Activated CD8-positive, alpha-beta memory T cell treated with anti-CD3 and anti-CD28 coated beads for 36 hours (primary cell): ENCODE measurements around the gene RHOBTB1. TPM values are rescaled to one million over a fixed set of nuclear protein-coding genes. Genes with fewer than 3 reads are reported as not detected.
"Not testable (repeated sequence)": the region's sequence is repeated elsewhere in the genome, so short reads cannot be mapped to it uniquely, and the experiment has no call there.

Experiments
- CTCF ChIA-PET: fragments of 350-600 bp; sonication (Branson Sonifier 250); formaldehyde crosslinking; loops from one replicate; lab custom pipeline; 2021; ENCODE audit warnings: antibody characterized with exemption; lab: Charles Lee
- POLR2A ChIA-PET: fragments of 350-600 bp; sonication (Branson Sonifier 250); formaldehyde crosslinking; loops from one replicate; lab custom pipeline; 2021; ENCODE audit warnings: antibody characterized with exemption; lab: Charles Lee
- total RNA-seq, 2 experiments: library from RNA; stranded (reverse); gene quantifications; one replicate each; pipeline ENCODE4 v1.2.3, GENCODE V29; 2021

Gene RHOBTB1
- total RNA-seq, 2 experiments from 2014 or later = not detected

DNA sequence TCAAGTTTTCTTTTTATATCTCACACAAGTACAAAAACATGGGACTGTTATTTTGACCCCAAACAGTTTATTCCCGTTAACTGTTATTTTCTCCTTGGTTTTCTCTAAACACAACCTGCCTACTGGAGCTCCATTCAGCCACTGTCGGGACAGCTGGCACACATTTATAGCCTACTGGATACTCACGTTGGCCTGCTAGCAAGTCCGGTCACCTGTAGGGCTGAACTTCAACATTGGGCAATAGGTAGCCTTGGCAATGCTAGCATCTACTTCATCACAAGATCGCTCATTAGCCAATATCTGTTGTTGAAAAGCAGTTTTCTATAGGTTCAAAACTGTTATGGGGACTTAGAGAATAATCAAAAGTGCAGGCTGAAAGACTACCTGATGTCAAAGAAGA is 32.3 kb downstream of the RHOBTB1 start:
- CTCF ChIA-PET = no interaction called here
- POLR2A ChIA-PET = no interaction called here

DNA sequence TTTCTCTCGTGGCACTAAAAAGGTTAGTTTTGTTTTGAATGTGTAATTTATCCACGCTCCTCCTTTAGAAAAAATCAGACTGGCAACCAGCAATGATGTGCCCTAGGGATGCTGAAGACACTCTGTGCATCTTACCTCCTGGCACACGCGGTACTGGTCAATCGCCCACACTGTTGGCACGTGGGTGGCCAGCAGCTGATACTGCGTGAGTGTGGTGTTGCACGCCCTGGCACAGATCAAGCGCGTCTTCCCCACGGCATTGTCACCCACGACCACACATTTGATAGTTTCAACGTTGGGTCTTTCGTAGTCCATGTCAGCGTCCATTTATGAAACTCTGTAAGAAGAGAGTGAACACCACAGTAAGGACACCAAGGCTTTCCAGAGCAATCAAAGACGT is 32.8 kb downstream of the RHOBTB1 start:
- ChIA-PET CTCF (no interaction called here), POLR2A (no interaction called here)

DNA sequence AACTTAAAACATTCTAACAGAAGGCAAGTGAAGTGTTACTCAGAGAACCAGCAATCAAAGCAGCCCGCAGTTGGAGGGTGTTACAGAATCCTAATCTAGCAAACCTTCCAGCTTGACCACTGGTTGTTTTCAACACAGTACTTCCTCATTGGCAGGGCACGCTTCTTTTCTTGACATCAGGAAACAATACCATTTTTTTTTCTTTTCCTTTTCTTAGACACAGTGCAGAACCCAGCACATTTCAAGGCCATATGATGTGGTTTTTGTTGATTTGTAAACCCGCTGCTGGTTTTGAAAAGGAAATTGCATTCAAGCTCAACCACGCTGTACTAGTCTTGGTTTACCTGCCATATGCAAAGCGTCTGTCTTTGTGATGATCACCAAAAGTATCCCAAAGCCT is 33.4 kb downstream of the RHOBTB1 start:
- CTCF ChIA-PET = no interaction called here

DNA sequence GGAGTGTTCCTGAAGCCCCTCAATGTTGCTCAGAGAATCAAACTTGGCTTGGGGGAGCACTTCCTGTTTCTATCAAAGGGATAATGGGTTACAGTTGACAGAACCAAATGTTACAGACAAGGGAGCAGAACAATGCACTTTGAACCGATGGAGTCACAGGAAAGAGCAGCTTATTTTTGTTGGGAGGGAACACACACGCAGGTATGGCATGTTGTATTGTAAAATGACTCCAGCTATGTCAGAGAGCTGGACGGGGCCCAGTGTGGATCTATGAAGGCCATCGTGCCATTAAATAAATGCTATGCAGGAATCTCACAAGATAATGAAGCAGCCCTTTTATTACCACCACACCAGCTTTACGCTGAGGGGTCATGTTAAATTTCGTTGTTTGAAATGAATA is 35.1 kb downstream of the RHOBTB1 start:
- ChIA-PET CTCF (no interaction called here), POLR2A (no interaction called here)

More for the DNA sequence above, 33.4 kb downstream of the RHOBTB1 start:
- POLR2A ChIA-PET = no interaction called here

DNA sequence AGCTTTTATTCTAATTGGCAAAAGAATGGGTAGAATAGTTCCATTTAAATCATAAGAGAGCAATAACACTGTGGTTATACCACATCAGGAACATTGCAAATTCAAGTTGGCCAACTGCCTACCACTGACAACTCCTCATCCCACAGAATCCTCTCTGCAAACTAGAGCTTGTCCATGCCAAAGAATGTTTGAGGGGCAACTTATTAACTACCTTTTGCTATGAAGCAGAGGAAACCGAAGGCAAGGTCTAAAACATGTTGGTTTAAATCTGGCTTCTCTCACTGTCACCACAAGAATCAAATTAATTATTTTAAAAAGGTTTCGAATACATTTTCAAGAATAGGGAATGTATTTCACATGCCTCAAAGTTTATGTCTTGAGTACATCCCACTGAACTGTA is 36.0 kb downstream of the RHOBTB1 start:
- ChIA-PET CTCF (no interaction called here), POLR2A (no interaction called here)

DNA sequence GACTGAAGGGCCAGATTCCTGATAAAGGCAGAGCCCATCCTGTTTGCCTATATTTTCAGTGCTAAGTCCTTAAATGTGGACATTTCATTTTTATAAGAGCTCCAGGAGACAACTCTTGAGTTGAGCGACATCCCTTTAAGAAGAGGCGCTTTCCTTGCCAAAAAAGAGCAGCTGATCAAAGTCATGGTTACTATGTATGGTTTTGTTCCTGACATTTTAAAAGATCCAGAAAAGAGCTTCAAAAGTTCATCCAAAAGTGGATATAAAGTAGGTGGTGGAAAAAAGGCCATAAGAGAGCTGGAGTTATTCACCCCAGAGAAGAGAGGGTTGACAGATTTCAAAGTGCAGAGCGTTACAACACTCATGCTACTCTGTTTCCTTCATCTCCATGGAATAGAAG is 36.7 kb downstream of the RHOBTB1 start:
- ChIA-PET CTCF (no interaction called here), POLR2A (no interaction called here)

DNA sequence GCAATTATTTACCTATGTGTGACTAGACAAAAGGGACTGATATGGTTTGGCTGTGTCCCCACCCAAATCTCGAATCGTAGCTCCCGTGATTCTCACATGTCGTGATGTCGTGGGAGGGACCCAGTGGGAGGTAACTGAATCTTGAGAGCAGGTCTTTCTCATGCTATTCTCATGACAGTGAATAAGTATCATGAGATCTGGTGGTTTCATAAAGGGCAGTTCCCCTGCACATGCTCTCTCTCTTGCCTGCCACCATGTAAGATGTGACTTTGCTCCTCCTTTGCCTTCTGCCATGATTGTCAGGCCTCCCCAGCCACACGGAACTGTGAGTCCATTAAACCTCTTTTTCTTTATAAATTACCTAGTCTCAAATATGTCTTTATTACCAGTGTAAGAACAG is 37.2 kb downstream of the RHOBTB1 start:
- POLR2A ChIA-PET, CTCF ChIA-PET: not testable (repeated sequence)

DNA sequence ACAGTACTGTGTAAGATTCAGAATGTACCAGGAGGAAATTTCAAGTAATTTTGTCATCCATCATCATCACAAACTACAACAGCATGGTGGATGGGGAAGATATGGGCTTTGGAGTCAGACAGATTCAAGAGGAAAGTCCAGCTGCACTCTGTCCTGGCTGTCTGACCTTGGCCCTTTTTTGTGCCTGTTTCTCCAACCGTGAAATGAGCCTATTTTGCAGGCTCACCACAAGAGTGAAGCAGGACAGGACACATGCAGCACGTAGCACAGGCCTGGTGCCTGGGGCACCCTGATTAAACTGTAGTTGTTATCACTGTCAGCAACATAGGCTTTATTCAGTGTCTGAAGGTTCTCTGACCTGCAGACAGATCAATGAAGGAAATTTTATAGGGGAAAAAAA is 37.6 kb downstream of the RHOBTB1 start:
- CTCF ChIA-PET = no interaction called here
- POLR2A ChIA-PET = no interaction called here

DNA sequence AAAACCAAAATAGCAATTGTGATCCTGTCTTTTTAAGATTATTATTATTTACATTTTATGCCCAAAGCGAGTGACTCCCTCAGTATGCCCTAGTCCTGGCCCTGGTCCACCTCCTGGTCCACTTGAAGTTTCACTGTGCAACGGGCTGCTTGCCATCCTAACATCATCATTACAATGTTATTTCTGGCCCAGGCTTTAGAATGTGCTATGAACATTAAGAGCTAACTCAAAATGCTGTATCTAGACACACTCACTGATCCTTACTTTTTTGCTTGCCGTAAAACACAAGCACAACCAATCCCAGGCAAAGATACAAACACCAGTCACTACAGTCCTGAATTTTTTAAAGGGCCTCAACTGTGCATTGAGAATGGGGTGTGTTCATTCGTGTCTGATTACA is 38.4 kb downstream of the RHOBTB1 start:
- ChIA-PET CTCF (no interaction called here), POLR2A (no interaction called here)

DNA sequence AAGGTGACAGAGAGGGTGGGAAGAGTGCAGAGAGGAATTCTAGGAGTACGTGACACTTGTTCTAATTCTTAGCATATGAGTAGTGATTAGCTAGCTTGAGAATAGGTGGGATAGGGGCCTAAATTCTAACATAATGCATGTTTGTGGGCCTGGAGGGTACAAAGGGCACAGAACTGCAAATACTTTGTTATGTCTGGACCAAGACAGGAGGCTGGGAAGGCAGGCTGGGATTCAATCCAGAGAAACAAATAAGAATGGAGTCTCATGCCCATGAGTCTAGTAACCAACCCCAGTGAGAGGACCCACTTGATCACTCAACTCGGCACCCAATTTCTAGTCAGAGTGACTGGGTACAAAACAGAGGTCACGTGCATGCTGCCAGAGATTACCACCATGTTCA is 40.9 kb downstream of the RHOBTB1 start:
- POLR2A ChIA-PET = no interaction called here
- CTCF ChIA-PET = no interaction called here

DNA sequence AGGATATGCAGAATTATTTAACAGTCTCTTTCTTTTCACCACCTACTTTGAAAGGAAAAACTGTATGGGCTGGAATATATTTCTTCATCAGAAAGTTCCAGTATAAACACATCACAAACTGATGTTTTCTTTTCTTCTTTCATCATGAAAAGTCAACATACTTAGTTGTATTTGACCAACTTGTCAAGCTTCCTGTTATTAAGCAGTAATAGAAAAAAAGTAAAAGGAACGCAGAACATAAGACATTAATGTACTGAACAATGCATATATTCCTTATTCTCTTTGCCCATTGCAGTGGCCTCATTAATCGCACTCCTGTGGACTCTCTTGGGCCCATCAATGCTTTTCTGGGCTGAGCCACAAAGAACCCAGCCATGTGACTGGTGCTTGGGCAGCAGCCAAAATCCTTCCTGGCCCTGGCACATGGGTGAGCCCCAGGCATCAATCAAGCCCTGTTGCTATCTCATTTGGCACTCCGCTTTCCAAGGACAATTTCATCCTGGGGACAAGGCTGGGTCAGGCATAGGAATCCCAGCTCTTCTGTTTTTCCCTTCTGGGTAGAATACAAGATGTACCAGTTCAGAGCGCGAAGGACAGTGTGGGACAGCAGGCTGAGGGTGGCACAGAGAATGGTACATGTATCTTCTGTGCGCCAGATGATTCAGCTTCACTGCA is 42.3 kb downstream of the RHOBTB1 start:
- ChIA-PET CTCF (no interaction called here), POLR2A (no interaction called here)

DNA sequence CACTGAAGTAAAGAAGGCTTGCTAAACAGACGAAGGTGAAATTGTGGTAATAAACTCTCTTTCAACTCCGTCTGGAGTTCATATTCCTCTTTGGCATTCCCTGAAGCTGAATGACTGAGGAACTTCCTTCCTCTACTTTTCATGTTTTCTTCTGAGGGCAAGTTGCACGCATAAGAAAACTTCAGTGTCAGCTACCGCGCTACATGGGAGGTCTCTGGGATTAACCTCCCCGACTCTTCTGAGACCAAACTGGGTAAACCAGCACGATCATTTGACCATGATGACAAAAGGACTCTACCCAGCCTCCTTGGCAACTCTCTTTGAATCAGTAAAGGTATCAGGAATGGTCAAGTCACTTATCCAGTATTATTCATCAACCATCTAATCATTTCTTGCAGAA is 44.7 kb downstream of the RHOBTB1 start:
- ChIA-PET POLR2A (no interaction called here), CTCF (no interaction called here)

DNA sequence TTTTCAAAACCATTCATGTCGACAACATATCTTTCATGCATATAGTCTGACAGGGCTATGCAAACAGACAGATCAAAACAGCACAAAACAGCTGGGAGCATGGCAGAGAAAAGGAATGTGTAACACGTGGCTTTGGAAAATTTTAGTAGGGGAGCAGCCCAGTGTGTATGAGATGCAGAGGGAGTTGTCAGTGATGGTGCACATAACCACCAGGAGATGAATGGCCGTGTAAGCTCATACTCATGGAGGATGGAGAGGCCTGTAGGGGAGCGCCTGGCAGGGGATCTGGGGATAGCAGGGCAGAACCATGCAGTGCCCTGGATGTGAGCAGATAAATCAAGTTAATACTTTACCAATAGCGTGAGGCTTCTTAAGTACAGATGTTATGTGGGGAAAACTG is 45.7 kb downstream of the RHOBTB1 start:
- POLR2A ChIA-PET = no interaction called here
- CTCF ChIA-PET = interaction anchor here (0.6 kb wide), 1 partner anchor 51 kb away, joined by 4 read pairs; no protein-coding TSS in a partner anchor

DNA sequence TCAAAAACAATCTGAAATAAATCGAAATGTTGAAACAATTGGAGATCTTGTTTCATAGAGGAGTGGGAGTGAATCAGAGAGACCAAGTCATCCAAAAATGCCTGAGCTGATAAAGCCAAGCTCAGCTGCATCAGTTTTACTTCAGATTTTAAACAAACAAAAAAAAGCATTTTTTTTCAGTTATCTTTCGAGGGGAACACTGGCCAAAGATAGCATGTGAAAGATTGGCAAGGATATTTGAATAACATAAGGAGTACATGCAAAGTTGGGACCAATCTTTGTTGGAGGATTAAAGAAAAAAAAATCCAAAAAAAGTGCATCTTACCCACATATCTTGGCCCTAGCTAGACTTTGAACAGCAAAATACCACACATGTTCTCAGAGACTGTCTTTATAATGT is 47.2 kb downstream of the RHOBTB1 start:
- ChIA-PET POLR2A (no interaction called here), CTCF (no interaction called here)

DNA sequence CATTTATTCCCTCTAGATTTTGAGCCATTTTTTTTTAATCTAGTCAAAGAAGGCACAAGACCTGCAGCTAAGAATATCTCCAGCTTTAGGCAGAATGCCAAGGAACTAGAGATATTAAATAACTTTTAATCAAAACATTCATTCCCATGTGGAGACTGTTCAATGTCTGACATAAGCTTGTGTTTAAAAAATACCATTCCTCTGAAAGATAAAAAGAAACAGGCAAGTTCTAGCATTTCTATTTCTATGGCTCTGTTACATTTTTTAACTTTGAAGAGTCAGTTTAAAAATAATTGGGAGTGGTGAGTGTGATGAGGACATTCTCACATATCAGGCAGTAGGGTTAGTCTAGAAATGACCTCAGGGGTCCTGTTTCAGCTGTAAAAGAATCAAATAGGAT is 48.0 kb downstream of the RHOBTB1 start:
- POLR2A ChIA-PET = no interaction called here
- CTCF ChIA-PET = interaction anchor here (0.6 kb wide), 1 partner anchor 16 kb away, joined by 5 read pairs; no protein-coding TSS in a partner anchor

DNA sequence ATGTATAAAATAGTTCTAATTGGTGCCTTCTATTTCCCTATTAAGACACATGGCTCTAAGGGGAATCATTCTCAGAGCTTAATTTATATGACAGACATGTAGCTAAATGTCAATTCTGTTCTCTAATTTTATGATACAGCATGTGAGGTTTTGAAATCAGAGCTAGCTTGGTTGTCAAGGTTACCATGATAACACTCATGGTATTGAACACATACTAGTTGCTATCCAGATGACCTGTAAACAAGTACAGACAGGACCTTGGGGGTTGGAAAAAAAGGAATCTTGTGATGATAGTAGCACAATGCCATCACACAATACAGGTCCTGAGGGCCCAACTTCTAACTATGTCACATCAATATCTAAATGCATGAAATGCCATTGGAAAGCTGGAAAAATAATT is 49.2 kb downstream of the RHOBTB1 start:
- CTCF ChIA-PET = no interaction called here
- POLR2A ChIA-PET = no interaction called here

DNA sequence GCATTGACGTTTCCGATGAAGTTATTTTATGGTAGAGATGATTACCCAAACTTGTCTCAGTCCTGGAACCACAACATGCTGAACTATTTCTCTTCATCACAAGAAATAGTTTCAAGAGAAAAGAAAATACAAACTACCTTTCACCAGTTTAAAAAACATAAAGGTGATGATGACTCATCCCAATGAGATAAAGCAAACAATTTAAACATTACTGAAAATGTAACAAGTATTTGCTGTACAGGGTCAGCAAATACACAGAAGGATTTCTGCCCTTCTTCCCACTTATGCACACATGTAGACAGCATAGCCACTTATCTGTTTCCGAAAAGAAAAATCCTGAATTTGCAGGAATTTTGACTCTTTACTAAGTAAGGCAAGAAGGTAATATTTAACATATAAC is 50.8 kb downstream of the RHOBTB1 start:
- ChIA-PET POLR2A (no interaction called here), CTCF (no interaction called here)

DNA sequence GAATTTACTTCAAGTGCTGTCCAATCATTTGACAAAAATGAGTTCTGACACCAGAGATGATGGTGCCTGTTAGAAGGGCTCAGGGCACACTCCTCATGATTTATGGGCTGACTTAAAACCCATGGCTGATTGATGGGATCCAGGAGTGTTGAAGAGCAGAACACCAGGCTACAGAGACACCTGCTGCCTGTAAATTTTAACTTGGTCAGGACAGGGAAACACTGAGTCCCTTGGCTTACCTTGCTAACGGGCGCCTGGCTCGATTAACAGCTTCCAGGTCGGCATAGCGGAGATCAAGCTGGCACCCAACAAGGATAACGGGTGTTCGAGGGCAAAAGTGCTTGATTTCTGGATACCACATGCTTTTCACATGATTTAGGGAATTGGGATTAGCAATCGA is 51.4 kb downstream of the RHOBTB1 start:
- POLR2A ChIA-PET = no interaction called here
- CTCF ChIA-PET = no interaction called here

DNA sequence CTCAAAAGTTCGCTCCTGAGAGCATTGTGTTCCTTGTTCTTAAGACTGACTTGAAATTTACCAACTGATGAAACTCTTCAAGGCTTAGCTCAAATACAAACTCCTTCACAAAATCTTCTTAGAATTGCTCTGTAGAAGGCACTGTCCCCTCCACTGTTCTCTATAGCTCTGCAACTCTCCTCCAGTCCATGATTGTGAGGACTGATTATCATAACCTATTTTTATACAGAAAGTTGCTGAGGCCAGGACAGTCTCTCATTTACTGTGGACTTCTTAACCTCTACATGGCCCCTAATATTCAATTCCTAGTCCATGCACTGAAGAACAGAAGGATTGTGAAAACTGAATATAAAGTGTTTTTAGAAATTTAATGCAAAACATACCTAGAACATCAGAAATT is 53.2 kb downstream of the RHOBTB1 start:
- ChIA-PET POLR2A (no interaction called here), CTCF (no interaction called here)

DNA sequence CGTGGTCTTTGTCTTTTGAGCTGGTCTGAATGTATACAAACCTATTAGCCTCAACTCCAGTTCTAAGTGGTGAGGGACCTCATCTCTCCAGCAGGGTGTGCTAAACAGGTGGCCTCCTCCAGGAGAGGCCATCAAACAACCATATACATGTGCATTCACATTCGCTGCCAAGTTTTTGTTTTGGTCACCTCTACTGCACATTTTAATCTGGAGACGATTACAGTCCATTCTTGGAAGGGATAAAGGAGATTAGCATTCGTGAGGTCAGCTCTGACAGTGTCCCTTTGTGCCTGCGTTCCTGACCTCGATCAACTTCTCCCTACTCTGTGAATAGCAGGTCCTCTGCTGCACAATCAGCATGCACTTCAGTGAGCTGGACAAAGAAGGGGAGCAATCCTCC is 60.8 kb downstream of the RHOBTB1 start:
- ChIA-PET POLR2A (no interaction called here), CTCF (no interaction called here)

DNA sequence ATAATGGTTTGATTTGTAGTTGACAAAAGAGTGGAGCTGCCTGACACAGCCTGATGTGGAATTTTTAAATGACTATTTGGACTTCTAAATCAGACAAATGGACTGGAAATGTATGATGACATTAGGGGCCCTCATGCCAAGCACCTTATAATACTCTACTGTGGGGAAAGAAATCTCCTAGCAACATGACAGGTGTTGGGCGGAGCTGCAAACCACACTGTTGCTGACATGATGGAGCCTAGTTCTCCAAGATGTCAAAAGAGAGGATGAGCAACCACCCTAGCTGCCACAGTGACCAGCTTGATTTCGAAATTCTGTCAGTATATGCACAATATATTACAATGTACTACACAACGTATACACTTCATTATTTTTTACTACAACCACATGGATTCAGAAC is 65.8 kb downstream of the RHOBTB1 start:
- ChIA-PET POLR2A (no interaction called here), CTCF (no interaction called here)

DNA sequence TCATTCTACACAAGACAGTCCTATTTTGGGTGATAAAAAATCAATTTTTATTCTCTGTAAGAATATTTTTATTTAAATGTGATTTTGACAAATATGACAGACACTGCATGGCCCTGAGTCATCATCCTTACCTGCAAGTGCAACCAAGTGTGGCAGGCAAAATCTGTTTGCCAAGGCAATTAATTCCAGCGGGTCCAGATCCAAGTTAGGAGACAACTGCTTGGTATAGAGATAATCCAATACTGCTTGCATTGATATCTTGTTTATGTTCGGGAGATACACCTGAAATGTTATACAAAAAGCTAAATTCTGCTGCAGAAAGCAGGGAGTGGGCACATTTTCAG is 66.2 kb downstream of the RHOBTB1 start:
- POLR2A ChIA-PET = no interaction called here
- CTCF ChIA-PET = no interaction called here
